ENCODE results near the gene LRRTM4.
"Not testable (repeated sequence)": the region's sequence is repeated elsewhere in the genome, so short reads cannot be mapped to it uniquely, and the experiment has no call there.

The LRRTM4 gene

GRCh38 chr2:77179297-77179696, 342.9 kb downstream of the LRRTM4 start:
- in situ Hi-C loops (cut with MboI; ENCODE audit: low sequenced_read_pairs): no loop called here

DNA sequence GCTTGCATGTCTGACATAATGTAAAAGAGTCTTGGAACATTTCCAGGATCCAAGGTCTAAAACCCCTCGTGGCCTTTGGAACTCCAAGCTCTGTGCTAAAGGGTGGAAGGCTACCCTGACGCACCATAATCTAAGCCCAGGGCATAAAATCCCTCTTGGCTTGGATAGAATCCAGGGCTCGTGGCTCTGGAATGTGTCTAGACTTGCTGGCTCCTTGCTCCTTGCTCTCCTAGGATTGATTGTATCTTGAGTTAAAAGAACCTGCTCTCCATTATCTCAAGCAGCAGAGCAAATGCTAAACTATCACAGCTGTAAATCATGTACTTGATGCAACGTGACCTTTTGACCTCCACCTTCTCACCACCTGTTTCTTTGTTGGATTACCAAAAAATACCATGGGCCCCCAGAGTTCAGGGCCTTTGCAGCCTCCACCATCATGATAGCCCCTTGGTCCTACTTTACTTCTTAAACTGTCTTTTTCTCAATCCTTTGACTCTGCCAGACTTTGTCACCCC, 346.9 kb downstream of the LRRTM4 start:
- in situ Hi-C loops (cut with MboI; ENCODE audit: low sequenced_read_pairs): not testable (repeated sequence)

DNA sequence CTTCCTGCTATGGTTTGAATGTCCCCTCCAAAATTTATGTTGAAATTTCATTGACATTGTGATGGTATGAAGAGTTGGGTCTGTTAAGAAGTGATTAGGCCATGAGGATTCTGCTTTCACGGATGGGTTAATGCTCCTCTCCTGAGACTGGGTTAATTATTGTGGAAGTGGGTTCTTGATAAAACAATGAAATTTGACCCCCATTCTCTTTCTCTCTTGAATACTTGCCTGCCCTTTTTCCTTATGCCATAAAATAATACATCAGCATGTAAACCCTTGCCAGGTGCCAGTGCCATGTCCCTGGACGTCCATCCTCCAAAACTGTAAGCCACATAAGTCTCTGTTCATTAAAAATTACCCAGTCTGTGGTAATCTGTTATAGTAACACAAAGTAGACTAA, 352.8 kb downstream of the LRRTM4 start:
- in situ Hi-C loops (cut with MboI; ENCODE audit: low sequenced_read_pairs): no loop called here

DNA sequence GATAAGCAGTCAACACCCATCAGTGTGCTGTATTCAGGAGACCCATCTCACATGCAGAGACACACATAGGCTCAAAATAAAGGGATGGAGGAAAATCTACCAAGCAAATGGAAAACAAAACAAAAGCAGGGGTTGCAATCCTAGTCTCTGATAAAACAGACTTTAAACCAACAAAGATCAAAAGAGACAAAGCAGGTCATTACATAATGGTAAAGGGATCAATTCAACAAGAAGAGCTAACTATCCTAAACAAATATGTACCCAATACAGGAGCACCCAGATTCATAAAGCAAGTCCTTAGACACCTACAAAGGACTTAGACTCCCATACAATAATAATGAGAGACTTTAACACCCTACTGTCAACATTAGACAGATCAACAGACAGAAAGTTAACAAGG, 358.2 kb downstream of the LRRTM4 start:
- in situ Hi-C loops (cut with MboI; ENCODE audit: low sequenced_read_pairs): not testable (repeated sequence)

GRCh38 chr2:77161009-77161408, 361.2 kb downstream of the LRRTM4 start:
- in situ Hi-C loops (cut with MboI; ENCODE audit: low sequenced_read_pairs): no loop called here

- in situ Hi-C loops (cut with MboI; ENCODE audit: low sequenced_read_pairs): no loop called here
These were observed 365.6 kb downstream of the LRRTM4 start for GRCh38 chr2:77156599-77156998.

GRCh38 chr2:77155511-77155910, 366.7 kb downstream of the LRRTM4 start:
- in situ Hi-C loops (cut with MboI; ENCODE audit: low sequenced_read_pairs): no loop called here

- in situ Hi-C loops (cut with MboI; ENCODE audit: low sequenced_read_pairs): no loop called here
These were observed 372.6 kb downstream of the LRRTM4 start for GRCh38 chr2:77149565-77149964.

GRCh38 chr2:77147153-77147552, 375.0 kb downstream of the LRRTM4 start:
- in situ Hi-C loops (cut with MboI; ENCODE audit: low sequenced_read_pairs): no loop called here

DNA sequence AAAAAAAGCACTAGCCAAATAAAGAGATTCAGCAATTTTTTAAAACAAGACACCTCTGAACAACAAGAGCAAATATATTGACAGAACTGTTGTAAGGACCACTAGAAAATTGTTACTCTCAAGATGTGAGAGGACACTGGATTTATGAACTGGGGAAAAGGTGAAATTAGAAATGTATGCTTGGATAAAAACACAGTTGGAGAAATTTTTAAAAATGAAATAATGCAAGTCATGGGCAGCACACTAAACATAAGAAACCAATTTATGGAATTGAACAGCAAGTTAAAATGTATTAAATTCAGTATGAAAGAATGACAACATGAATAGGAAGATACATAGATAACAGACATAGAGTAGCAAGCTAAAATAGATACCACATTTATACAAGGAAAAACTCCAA, 377.4 kb downstream of the LRRTM4 start:
- in situ Hi-C loops (cut with MboI; ENCODE audit: low sequenced_read_pairs): no loop called here

DNA sequence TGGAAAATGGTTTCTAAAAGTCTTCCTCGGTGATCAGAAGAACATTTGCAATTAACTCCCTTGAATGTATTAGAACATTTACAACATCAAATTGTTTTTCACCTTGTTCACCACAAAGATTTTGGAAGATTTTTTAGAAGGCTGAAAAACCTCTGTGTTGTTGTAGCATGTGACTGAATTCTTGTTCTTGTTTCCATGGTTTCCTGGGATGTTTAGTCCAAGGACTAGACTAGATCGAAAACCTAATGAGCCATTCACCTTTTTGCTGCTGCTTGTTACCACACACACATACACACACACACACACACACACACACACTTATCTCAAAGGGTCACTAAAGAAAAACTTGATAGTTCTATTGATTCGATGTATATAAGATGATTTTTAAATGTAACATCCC, 380.0 kb downstream of the LRRTM4 start:
- in situ Hi-C loops (cut with MboI; ENCODE audit: low sequenced_read_pairs): no loop called here

- in situ Hi-C loops (cut with MboI; ENCODE audit: low sequenced_read_pairs): not testable (repeated sequence)
These were observed 393.7 kb downstream of the LRRTM4 start for GRCh38 chr2:77128479-77128878.

DNA sequence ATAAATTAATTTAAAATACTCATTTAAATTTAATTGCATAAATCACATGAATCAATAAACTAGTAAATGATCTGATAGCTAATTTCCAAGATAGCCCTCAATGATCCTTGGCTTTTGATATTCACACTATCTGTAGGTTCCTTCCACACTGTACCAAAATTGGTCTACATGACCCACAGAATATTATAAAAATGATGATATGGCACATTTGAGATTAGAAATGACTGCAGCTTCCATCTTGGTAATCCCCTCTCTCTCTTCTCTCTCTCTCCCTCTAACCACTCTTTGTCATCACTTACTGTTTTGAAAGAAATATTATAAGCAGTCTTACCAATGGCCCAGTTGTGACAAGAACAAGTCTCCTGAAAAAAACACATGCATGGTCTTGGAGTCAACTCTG, 394.8 kb downstream of the LRRTM4 start:
- in situ Hi-C loops (cut with MboI; ENCODE audit: low sequenced_read_pairs): no loop called here

- in situ Hi-C loops (cut with MboI; ENCODE audit: low sequenced_read_pairs): no loop called here
These were observed 400.7 kb downstream of the LRRTM4 start for GRCh38 chr2:77121518-77121917.

DNA sequence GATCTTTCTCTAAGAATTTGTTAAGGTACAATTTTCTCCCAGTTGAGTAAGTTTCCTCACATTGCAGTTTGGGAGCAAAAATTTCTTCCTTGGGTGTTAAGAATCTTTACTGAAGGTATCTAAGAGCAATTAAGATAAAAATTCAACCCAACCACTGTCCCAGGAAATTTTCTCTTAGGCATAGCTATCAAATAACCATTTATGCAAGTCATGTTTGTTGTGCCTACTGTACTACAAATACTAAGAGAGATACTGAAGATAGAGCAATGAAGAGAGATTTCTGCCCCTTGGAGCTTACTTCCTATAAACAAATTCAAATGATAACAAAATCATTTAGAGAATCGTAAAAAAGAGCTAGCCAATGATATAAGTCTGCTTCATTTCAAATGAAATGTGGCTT, 402.8 kb downstream of the LRRTM4 start:
- in situ Hi-C loops (cut with MboI; ENCODE audit: low sequenced_read_pairs): no loop called here

DNA sequence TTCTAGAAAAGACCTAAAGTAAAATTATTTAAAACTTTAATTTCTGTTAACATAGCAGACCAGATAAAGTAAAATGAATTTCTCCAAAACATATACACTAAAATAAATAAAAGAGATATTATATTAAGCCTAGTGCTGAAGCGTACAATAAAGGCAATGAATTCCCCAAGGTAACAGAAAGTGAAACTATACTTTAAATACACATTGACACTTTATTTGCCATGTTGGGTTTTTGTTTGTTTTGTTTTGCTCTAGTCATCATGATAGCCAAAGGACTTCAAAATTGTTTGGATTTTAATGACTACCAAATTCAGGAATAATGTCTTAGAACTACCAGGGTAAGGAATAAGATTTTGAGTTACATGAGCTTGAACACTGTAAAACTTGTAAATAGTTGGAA, 413.3 kb downstream of the LRRTM4 start:
- in situ Hi-C loops (cut with MboI; ENCODE audit: low sequenced_read_pairs): no loop called here

DNA sequence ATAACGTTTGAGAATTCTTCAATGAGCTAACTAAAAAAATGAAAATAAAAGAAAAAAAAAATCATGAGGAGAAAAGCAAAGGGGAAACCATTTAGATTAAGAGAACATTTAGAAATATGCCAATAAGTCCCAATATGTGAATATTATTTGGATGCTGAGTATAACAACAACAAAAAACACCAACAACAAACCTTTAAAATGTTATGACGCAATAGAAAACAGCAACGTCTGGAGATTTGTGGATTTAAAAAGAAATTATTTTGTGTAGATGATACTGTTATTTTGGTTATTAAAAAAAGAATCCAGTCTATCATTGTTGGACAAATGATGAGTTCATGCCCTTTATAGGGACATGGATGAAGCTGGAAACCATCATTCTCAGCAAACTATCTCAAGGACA, 417.2 kb downstream of the LRRTM4 start:
- in situ Hi-C loops (cut with MboI; ENCODE audit: low sequenced_read_pairs): no loop called here

DNA sequence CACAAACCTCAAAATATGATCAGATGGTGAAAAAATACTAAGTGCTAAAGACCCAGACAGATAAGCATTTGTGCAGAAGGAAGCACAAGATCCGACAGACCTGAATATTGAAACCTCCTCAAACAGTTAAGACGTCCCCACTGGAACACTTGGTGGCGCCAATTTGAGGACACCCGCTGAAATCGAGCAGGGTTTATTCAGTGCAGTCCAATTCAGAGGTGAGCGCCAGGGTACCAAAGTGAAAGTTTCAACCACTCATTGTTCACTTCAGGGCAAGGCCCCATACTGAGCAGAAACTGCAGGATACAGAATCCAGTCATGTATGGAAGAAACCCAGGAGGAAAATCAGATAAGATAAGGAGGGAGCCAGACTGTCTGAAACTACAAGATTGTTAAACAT, 417.6 kb downstream of the LRRTM4 start:
- in situ Hi-C loops (cut with MboI; ENCODE audit: low sequenced_read_pairs): no loop called here

GRCh38 chr2:77102927-77103326, 419.2 kb downstream of the LRRTM4 start:
- in situ Hi-C loops (cut with MboI; ENCODE audit: low sequenced_read_pairs): no loop called here

DNA sequence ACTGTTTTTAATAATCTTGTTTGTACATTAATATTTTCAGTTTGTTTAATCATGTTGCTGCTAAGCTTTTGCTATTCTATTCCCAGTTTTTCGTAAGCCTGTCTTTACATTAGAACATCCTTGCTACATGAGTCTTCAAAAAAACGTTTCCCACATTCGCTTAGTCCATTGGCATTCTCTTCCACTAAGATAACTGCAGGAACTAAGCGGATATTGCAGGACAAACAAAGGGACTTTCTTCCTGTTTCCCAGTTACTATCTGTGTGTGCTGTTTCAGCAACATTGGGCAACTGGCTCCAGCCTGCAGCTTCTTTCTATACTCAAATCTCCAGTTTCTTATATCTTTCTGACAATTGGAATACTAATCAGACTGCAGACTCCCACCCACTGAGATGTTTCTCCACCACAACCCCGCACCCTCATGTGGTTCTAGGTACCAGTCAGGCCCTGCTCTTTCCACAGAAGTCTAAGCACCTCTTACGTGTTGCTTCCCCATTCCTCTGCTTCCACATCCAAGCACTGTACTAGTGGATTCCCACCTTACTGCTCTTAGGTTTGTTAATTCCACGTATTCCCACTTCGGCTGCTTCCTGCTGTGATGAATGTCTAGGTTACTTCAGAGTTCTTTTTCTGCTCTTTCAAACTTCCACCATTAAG, 420.3 kb downstream of the LRRTM4 start:
- in situ Hi-C loops (cut with MboI; ENCODE audit: low sequenced_read_pairs): no loop called here

GRCh38 chr2:77099961-77100360, 422.2 kb downstream of the LRRTM4 start:
- in situ Hi-C loops (cut with MboI; ENCODE audit: low sequenced_read_pairs): no loop called here

- in situ Hi-C loops (cut with MboI; ENCODE audit: low sequenced_read_pairs): not testable (repeated sequence)
These were observed 426.7 kb downstream of the LRRTM4 start for GRCh38 chr2:77095525-77095924.

DNA sequence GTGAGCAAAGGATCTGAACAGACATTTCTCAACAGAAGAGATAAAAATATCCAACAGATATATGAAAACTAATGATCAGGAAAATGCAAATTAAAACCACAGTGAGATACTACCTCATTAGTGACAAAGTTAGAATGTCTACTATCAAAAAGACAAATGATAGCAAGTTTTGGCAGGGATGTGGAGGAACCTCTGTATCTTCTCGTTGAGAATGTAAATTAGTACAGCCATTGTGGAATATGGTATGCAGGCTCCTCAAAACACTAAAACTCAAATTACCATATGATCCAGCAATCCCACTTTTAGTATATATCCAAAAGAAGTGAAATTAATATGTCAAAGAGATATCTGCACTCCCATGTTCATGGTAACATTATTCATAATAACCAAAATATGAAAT, 427.1 kb downstream of the LRRTM4 start:
- in situ Hi-C loops (cut with MboI; ENCODE audit: low sequenced_read_pairs): no loop called here

All from HL-60/S4 (cell line).